Measurements from ENCODE around the gene SYNM.

DNA sequence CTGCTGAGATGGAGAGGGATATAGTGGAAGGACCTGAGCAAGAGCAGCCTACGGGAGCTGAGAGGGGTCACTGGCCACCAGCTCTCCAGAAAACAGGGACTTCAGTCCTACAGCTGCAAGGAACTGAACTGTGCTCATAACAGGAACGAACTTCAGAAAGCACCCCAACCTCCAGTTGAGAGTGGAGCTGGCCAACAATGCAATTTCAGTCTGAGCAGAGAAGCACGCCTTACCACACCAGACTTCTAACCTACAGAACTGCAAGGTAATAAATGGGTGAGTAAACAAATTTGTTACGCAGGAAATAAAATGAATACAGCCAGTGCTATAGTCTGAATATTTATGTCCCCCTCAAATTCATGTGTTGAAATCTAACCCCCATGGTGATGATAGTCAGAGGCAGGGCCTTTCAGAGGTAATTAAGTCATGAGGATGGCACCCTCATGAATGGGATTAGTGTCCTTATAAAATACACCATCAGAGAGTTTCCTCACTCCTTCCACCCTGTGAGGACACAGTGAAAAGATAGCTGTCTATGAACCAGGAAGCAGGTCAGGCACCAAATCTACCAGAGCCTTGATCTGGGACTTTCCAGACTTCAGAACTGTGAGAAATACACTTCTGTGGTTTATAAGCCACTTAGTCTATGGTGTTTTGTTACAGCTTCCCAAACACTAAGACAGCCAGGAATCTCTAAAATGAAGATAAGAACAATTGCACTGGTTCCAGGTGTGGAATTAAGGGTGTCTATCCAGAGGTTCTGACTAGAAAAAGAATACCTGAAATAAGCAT, 58.6 kb downstream of the SYNM start:
- no peak for TF ChIP-seq CTCF (IDR thresholded peaks at IDR 0.05)
- no peak for TF ChIP-seq POLR2A (IDR thresholded peaks at IDR 0.05)

All from Peyer's patch (tissue), 4 donors.